Thymus (tissue), 11 donors: ENCODE results near the gene UBE3A. TPM values are rescaled to one million over a fixed set of nuclear protein-coding genes. Genes with fewer than 3 reads are reported as not detected.
A peak's percentile ranks its signal among the peaks of the same experiment; 100 is the strongest.

Experiments
- DNase-seq, 9 donors: peaks; one replicate each; pipeline ENCODE4 v3.0.0-alpha.2; 2013; ENCODE audit warnings: low spot score in 9 of 9, low read depth in 6 of 9, missing footprints in 1 of 9
- H3K27ac ChIP-seq, 2 donors: one replicate each; pipeline ENCODE4 v1.5.1; 2013; ENCODE audit warnings: control low read depth in 1 of 2, low read depth in 1 of 2, low read length in 1 of 2, mild to moderate bottlenecking in 1 of 2, moderate library complexity in 1 of 2
- H3K27me3 ChIP-seq, 2 donors: one replicate each; pipeline ENCODE4 v1.5.1; 2013; ENCODE audit warnings: low read length in 1 of 2; ENCODE audit not compliant: control insufficient read depth in 2 of 2, insufficient read depth in 1 of 2
- H3K36me3 ChIP-seq, 2 donors: one replicate each; pipeline ENCODE4 v1.5.1; 2013; ENCODE audit warnings: low read length in 1 of 2, mild to moderate bottlenecking in 1 of 2, moderate library complexity in 1 of 2; ENCODE audit not compliant: control insufficient read depth in 2 of 2, insufficient read depth in 2 of 2
- H3K4me1 ChIP-seq, 2 donors: one replicate each; pipeline ENCODE4 v1.5.1; 2013; ENCODE audit warnings: low read length in 2 of 2; ENCODE audit not compliant: control insufficient read depth in 2 of 2, insufficient read depth in 2 of 2
- H3K4me3 ChIP-seq, 2 donors: one replicate each; pipeline ENCODE4 v1.5.1; 2013; ENCODE audit warnings: low read length in 2 of 2, control low read depth in 1 of 2, mild to moderate bottlenecking in 1 of 2
- H3K9me3 ChIP-seq, 2 donors: one replicate each; pipeline ENCODE4 v1.5.1; 2013; ENCODE audit warnings: low read length in 1 of 2, mild to moderate bottlenecking in 1 of 2; ENCODE audit not compliant: control insufficient read depth in 2 of 2, insufficient read depth in 1 of 2
- WGBS: extraction: QIAGEN DNeasy Blood & Tissue Kit; methylation state at CpG from one replicate; pipeline ENCODE4 v1.1.7; 2013; 5-methylcytosine and 5-hydroxymethylcytosine counted together
- polyA plus RNA-seq: library from polyadenylated mRNA; stranded (reverse); fragments of 200-250 nt; gene quantifications from one replicate; pipeline ENCODE4 v1.2.3, GENCODE V29; 2013
- total RNA-seq: library from RNA; stranded (reverse); fragments of 120-200 nt; gene quantifications from one replicate; pipeline ENCODE4 v1.2.4, GENCODE V29; 2013
- donor health status: healthy.

Gene UBE3A
- total and polyA plus RNA-seq, 2 donors, result 34.7 to 80.2 TPM

DNA sequence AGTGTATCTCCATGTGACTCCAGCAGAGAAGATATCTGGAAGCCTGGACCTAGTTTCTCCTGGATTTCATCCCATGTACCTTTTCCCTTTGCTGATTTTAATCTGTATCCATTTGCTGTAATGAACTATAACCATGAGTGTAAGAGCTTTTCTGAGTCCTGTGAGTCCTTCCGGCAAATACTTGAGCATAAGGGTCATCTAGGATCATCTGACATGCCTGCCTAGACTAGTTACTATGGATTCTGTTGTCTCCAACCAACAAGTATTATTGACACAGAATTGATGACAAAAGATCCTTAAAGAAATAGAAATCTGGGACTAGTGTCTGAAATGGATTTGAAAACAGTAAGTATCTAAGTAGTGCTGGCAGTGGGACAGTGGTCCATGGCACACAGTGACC lies 11.3 kb upstream of the UBE3A start:
- no peak overlapping the region for H3K4me3 ChIP-seq
- H3K4me1 ChIP-seq, result no peaks in the 10 kb centered on the region
- no peaks in the 10 kb centered on the region for H3K36me3 ChIP-seq
- H3K9me3 ChIP-seq, result no peaks in the 10 kb centered on the region
- H3K27ac ChIP-seq, result no peak overlapping the region
- 96% methylated on average over 1 of the region's 1 CpG for WGBS
- no peaks in the 10 kb centered on the region for H3K27me3 ChIP-seq
- no peak for DNase-seq

GRCh38 chr15:25446076-25446475 lies 7.3 kb upstream of the UBE3A start:
- no peaks in the 10 kb centered on the region for H3K4me1 ChIP-seq
- WGBS, result 94% methylated on average over 3 of the region's 3 CpGs
- H3K4me3 ChIP-seq, result no peak overlapping the region
- H3K27ac ChIP-seq, result no peak overlapping the region
- DNase-seq, result no peak
- no peaks in the 10 kb centered on the region for H3K27me3 ChIP-seq
- no peaks in the 10 kb centered on the region for H3K36me3 ChIP-seq
- H3K9me3 ChIP-seq, result no peaks in the 10 kb centered on the region

GRCh38 chr15:25445412-25445811 lies 6.6 kb upstream of the UBE3A start:
- H3K27me3 ChIP-seq, result no peaks in the 10 kb centered on the region
- H3K27ac ChIP-seq, result no peak overlapping the region
- 95% methylated on average over 4 of the region's 4 CpGs for WGBS
- no peaks in the 10 kb centered on the region for H3K9me3 ChIP-seq
- no peaks in the 10 kb centered on the region for H3K36me3 ChIP-seq
- no peak for DNase-seq
- H3K4me3 ChIP-seq, result no peak overlapping the region
- H3K4me1 ChIP-seq, result no peaks in the 10 kb centered on the region

- no peaks in the 10 kb centered on the region for H3K27me3 ChIP-seq
- no peak overlapping the region for H3K27ac ChIP-seq
- H3K36me3 ChIP-seq, result no peaks in the 10 kb centered on the region
- H3K9me3 ChIP-seq, result no peaks in the 10 kb centered on the region
- no peak overlapping the region for H3K4me3 ChIP-seq
- H3K4me1 ChIP-seq, result peaks cover 0 to 5% of the 10 kb centered on the region in 2 donors
- DNase-seq, result no peak
Measured at GRCh38 chr15:25441111-25441510, 2.3 kb upstream of the UBE3A start.

- WGBS, result 12% methylated on average over 14 of the region's 14 CpGs
- no peaks in the 10 kb centered on the region for H3K36me3 ChIP-seq
- H3K4me1 ChIP-seq, result peaks cover 0 to 5% of the 10 kb centered on the region in 2 donors
- H3K27ac ChIP-seq, result peak overlapping the region; percentile 81 to 86
- DNase-seq, result peak in 1 of 9 donors; percentile 39
- H3K4me3 ChIP-seq, result peak overlapping the region; percentile 64 to 97
- no peaks in the 10 kb centered on the region for H3K27me3 ChIP-seq
- H3K9me3 ChIP-seq, result no peaks in the 10 kb centered on the region
Measured at GRCh38 chr15:25439369-25439836, 579 bp upstream of the UBE3A start.

GRCh38 chr15:25437777-25438600 lies 835 bp downstream of the UBE3A start:
- no peaks in the 10 kb centered on the region for H3K27me3 ChIP-seq
- no peaks in the 10 kb centered on the region for H3K36me3 ChIP-seq
- peaks cover 0 to 5% of the 10 kb centered on the region in 2 donors for H3K4me1 ChIP-seq
- peak overlapping the region; percentile 67 to 97 for H3K4me3 ChIP-seq
- under 1% methylated on average over 67 of the region's 67 CpGs for WGBS
- H3K9me3 ChIP-seq, result no peaks in the 10 kb centered on the region
- peak overlapping the region; percentile 89 to 97 for H3K27ac ChIP-seq
- DNase-seq, result peak in 7 of 9 donors; percentile 26 to 65 (median 41)

DNA sequence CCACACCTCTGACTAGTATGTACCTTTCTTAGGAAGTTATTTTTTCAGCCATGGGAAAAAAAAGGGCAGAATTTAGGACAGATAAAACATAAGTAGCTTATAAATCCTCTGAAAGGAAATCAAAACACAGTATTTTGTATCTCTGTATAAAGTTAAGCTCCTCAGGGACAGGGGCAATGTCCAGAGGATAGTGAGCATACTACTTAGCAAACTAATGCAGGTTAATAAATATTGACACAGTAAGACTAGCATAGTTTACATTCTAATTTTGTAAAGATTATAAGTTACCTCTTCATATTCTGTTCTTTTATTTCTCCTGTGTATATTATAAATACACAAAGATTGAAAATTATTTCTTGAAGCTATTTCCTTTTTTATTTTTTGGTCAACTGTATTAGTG lies 2.1 kb downstream of the UBE3A start:
- Histone ChIP-seq H3K4me1 (peaks cover 0 to 5% of the 10 kb centered on the region in 2 donors), H3K27me3 (no peaks in the 10 kb centered on the region), H3K4me3 (peak overlapping the region in 1 of 2 donors; percentile 67), H3K27ac (no peak overlapping the region), H3K9me3 (no peaks in the 10 kb centered on the region), H3K36me3 (no peaks in the 10 kb centered on the region)
- DNase-seq, result no peak

DNA sequence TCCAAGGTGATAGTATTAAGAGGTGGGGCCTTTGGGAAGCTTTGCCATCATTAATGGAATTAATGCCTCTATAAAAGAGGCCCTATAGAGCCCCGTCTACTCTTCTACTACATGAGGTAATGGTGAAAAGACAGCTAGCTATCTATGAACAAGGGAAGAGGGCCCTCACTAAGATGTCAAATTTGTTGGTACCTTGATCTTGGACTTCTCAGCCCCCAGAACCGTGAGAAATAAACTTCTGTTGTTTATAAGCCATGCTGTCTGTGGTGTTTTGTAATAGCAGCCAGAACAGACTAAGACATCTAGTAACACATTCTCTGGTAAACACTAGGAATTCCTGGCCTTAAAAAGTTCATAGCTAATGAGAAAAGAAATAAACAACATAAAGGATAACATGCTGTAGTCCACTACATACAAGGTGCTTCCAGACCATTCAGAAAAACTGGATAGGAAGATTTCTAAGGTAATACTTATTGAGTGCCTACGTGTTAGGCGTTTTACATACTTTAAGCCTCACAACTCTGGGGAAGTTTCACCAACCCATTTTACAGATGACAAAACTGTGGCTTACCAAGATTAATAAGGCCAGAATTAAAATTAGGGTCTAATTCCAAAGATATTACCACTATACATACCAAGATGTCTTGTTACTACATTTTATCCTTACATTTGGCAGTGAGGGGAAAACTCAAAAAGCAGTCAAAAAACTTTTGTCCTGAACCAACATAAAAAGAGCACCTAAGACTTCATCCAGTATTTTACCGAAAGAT lies 3.2 kb downstream of the UBE3A start:
- DNase-seq, result no peak
- no peaks in the 10 kb centered on the region for H3K36me3 ChIP-seq
- peaks cover 0 to 5% of the 10 kb centered on the region in 2 donors for H3K4me1 ChIP-seq
- no peak overlapping the region for H3K27ac ChIP-seq
- WGBS, result 97% methylated on average over 5 of the region's 5 CpGs
- no peak overlapping the region for H3K4me3 ChIP-seq
- H3K9me3 ChIP-seq, result no peaks in the 10 kb centered on the region
- H3K27me3 ChIP-seq, result no peaks in the 10 kb centered on the region
